Upper lobe of left lung (tissue), 6 donors: ENCODE results near the gene MOB3B. TPM values are rescaled to one million over a fixed set of nuclear protein-coding genes. Genes with fewer than 3 reads are reported as not detected.

Experiments used
- ATAC-seq, 2 donors: fragments of 200-7000 bp; cut with Tn5 transposase; one replicate each; pipeline ENCODE4 v1.9.1; 2022; ENCODE audit warnings: mild to moderate bottlenecking in 2 of 2, moderate library complexity in 2 of 2; ENCODE audit not compliant: low FRiP score in 2 of 2
- DNase-seq, 2 donors: peaks; one replicate each; pipeline ENCODE4 v3.0.0-alpha.2; 2019 to 2020
- H3K27ac ChIP-seq, 4 donors: fragments of 200-600 bp; sonication (generic); one replicate each; pipeline ENCODE4 v1.5.1; 2016 to 2019
- H3K27me3 ChIP-seq, 4 donors: fragments of 200-600 bp; sonication (generic); one replicate each; pipeline ENCODE4 v1.5.1; 2017 to 2019
- H3K36me3 ChIP-seq, 4 donors: fragments of 200-600 bp; sonication (generic); one replicate each; pipeline ENCODE4 v1.5.1; 2016 to 2019
- H3K4me1 ChIP-seq, 4 donors: fragments of 200-600 bp; sonication (generic); one replicate each; pipeline ENCODE4 v1.5.1; 2018 to 2019
- H3K4me3 ChIP-seq, 4 donors: fragments of 200-600 bp; sonication (generic); one replicate each; pipeline ENCODE4 v1.5.1; 2017 to 2019; ENCODE audit warnings: mild to moderate bottlenecking in 2 of 4, moderate library complexity in 1 of 4
- H3K9me3 ChIP-seq, 4 donors: fragments of 200-600 bp; sonication (generic); one replicate each; pipeline ENCODE4 v1.5.1; 2018 to 2019
- EP300 ChIP-seq, 4 donors: sonication (generic); formaldehyde crosslinking; IDR thresholded peaks; one replicate each; pipeline ENCODE4 v1.5.1; 2017; ENCODE audit warnings: antibody characterized with exemption in 4 of 4, control low read depth in 2 of 4
- POLR2A ChIP-seq, 4 donors: fragments of 450-650 bp; IDR thresholded peaks; one replicate each; pipeline ENCODE4 v1.5.1; 2016 to 2017; ENCODE audit warnings: antibody characterized with exemption in 4 of 4, mild to moderate bottlenecking in 2 of 4
- POLR2AphosphoS5 ChIP-seq, 2 donors: sonication (generic); formaldehyde crosslinking; IDR thresholded peaks; one replicate each; pipeline ENCODE4 v1.5.1; 2017; ENCODE audit warnings: antibody characterized with exemption in 2 of 2
- WGBS, 2 donors: methylation state at CpG; one replicate each; pipeline ENCODE4 v1.1.5; 2017 to 2018; 5-methylcytosine and 5-hydroxymethylcytosine counted together
- total RNA-seq, 6 donors: library from RNA; depleted of rRNA in 4 of 6; stranded (reverse); fragments of >200 nt in 4 of 6; gene quantifications; one replicate each; pipeline versions ENCODE4 v1.1.0 to v1.2.1, GENCODE V29; 2016 to 2021
- TF ChIP-seq, protein P1 (sequence below), 6 experiments: fragments of 450-650 bp in 4 of 6; fragments of 200-600 bp in 2 of 6; sonication (generic) in 2 of 6; IDR thresholded peaks; one replicate each; pipeline ENCODE4 v1.5.1; 2016 to 2019; ENCODE audit warnings: antibody characterized with exemption in 6 of 6
- donor health status: DM: no; HTN: no; CAD: no; lungs with moderate emphysema.
- donor health status: DM: no; HTN: yes; CAD: no; lungs with severe emphysema.

The MOB3B gene
- total RNA-seq, 6 donors from 2014 or later: 4.2 to 20.7 (median 8.3) TPM

DNA sequence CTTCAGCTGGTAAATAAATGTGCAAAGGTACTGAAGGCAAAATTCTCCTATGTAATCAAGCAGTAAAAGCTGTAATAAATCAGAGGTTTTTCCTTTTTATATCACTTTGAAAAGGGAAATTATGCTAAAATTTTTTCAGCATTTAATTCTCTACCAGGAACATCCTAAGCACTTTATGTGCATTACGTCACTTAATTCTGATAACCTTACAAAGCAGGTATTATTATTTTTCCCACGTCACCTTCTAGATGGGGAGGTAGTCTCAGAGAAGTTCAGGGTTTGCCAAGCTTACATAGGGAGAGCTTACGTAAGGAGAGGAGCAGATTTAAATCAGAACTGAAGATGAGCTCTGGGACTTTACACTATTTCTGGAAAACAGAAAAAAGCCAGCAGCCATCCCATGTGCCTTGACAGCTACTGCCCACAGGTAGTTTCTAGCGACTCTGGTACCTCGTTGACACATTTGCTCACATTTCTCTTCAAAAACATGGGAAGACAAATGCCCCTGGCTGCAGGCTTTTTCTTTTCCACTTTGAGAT is 84.5 kb downstream of the MOB3B start:
- no peak overlapping the region for H3K27ac ChIP-seq
- WGBS, 2 donors: 88 to 95% methylated on average over 5 of the region's 5 CpGs
- no peak for TF ChIP-seq POLR2A (IDR thresholded peaks at IDR 0.05)
- TF ChIP-seq, protein P1, sequence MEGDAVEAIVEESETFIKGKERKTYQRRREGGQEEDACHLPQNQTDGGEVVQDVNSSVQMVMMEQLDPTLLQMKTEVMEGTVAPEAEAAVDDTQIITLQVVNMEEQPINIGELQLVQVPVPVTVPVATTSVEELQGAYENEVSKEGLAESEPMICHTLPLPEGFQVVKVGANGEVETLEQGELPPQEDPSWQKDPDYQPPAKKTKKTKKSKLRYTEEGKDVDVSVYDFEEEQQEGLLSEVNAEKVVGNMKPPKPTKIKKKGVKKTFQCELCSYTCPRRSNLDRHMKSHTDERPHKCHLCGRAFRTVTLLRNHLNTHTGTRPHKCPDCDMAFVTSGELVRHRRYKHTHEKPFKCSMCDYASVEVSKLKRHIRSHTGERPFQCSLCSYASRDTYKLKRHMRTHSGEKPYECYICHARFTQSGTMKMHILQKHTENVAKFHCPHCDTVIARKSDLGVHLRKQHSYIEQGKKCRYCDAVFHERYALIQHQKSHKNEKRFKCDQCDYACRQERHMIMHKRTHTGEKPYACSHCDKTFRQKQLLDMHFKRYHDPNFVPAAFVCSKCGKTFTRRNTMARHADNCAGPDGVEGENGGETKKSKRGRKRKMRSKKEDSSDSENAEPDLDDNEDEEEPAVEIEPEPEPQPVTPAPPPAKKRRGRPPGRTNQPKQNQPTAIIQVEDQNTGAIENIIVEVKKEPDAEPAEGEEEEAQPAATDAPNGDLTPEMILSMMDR (IDR thresholded peaks at IDR 0.05): no peak
- TF ChIP-seq EP300 (IDR thresholded peaks at IDR 0.05): no peak
- TF ChIP-seq POLR2AphosphoS5 (IDR thresholded peaks at IDR 0.05): no peak
- no peak overlapping the region for H3K4me3 ChIP-seq
- DNase-seq (no peak), ATAC-seq (no peak)
- no peaks in the 10 kb centered on the region for H3K9me3 ChIP-seq
- no peaks in the 10 kb centered on the region for H3K4me1 ChIP-seq
- no peaks in the 10 kb centered on the region for H3K27me3 ChIP-seq
- no peaks in the 10 kb centered on the region for H3K36me3 ChIP-seq

DNA sequence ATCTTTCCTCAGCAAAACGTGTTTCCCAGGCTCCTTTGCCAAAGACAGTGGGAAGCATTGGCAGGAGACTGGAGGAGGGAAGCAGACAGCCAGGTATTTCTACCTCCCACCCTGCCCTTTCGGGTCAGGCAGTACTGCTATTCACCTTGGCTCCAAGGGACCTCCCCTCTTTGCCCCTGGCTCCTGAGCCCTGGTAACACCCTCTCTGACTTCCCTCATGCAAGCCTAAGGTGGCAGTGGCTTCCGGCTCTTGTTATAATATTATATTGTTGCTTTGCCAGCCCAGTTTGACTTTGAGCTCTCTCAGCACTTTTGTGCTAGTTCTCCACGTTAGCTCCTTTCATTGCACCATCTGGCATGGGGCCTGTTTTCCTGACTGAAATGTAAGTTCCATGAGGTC is 87.2 kb downstream of the MOB3B start:
- TF ChIP-seq, protein P1 (IDR thresholded peaks at IDR 0.05): no peak
- no peak for TF ChIP-seq EP300 (IDR thresholded peaks at IDR 0.05)
- no peak for TF ChIP-seq POLR2AphosphoS5 (IDR thresholded peaks at IDR 0.05)
- no peak for TF ChIP-seq POLR2A (IDR thresholded peaks at IDR 0.05)
- no peaks in the 10 kb centered on the region for H3K36me3 ChIP-seq
- H3K9me3 ChIP-seq: no peaks in the 10 kb centered on the region
- WGBS, 2 donors: 74 to 87% methylated on average over 4 of the region's 4 CpGs
- H3K4me1 ChIP-seq: no peaks in the 10 kb centered on the region
- H3K27ac ChIP-seq: no peak overlapping the region
- DNase-seq: no peak
- no peak for ATAC-seq
- H3K27me3 ChIP-seq: no peaks in the 10 kb centered on the region
- H3K4me3 ChIP-seq: no peak overlapping the region

DNA sequence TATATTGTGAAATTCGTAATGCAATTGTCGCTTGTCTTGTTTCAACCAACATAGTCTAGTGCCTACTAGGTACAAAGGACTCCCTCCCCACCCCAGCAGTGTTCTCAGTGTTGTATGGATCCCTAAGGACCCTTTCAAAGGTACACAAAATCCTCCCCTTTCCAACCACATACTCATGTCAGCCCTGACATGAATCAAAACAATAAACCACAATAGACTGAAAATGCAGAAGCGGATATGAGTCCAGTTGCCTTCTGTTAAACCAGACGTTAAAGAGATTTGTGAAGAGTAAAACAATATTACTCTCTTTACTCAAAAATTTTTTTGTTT is 87.9 kb downstream of the MOB3B start:
- Histone ChIP-seq H3K9me3 (no peaks in the 10 kb centered on the region), H3K4me1 (no peaks in the 10 kb centered on the region), H3K36me3 (no peaks in the 10 kb centered on the region), H3K27me3 (no peaks in the 10 kb centered on the region), H3K4me3 (no peak overlapping the region), H3K27ac (no peak overlapping the region)
- ATAC-seq (no peak), DNase-seq (no peak)
- TF ChIP-seq, protein P1 (IDR thresholded peaks at IDR 0.05): no peak
- TF ChIP-seq POLR2A (IDR thresholded peaks at IDR 0.05) (no peak), POLR2AphosphoS5 (IDR thresholded peaks at IDR 0.05) (no peak), EP300 (IDR thresholded peaks at IDR 0.05) (no peak)
- 79 to 90% methylated on average over 4 of the region's 4 CpGs for WGBS, 2 donors

DNA sequence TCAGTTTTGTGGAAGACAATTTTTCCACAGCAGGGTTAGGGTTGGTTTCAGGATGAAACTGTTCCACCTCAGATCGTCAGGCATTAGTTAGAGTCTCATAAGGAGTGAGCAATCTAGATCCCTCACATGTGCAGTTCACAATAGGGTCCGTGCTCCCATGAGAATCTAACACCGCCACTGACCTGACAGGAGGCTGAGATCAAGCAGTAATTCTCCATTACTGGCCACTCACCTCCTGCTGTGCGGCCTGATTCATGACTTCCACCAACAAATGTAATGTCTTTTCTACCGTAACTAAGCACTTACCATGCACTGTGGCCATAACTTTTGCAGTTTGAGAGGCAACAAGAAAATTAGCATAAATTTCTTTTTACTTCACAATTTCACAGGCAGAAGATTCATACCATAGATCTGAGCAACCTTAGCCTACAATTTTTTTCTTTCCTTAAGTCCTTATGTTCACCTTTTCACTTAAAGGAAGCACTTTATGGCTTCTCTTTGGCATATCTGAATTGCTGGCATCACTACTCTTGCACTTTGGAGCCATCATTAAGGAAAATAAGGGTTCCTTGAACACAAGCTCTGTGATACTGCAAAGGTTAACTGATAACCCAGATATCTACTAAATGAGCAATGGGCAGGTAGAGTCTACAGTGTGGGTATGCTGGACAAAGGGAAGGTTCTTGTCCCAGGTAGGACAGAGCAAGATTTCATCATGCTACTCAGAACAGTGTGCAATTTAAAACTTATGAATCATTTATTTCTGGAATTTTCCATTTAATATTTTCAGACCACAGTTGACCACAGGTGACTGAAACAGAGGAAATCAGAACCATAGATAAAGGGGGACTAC is 88.5 kb downstream of the MOB3B start:
- no peaks in the 10 kb centered on the region for H3K4me1 ChIP-seq
- no peaks in the 10 kb centered on the region for H3K27me3 ChIP-seq
- 94 to 96% methylated on average over 5 of the region's 5 CpGs for WGBS, 2 donors
- H3K4me3 ChIP-seq: no peak overlapping the region
- H3K9me3 ChIP-seq: no peaks in the 10 kb centered on the region
- TF ChIP-seq EP300 (IDR thresholded peaks at IDR 0.05): no peak
- TF ChIP-seq POLR2A (IDR thresholded peaks at IDR 0.05): no peak
- TF ChIP-seq, protein P1 (IDR thresholded peaks at IDR 0.05): no peak
- TF ChIP-seq POLR2AphosphoS5 (IDR thresholded peaks at IDR 0.05): no peak
- no peak overlapping the region for H3K27ac ChIP-seq
- no peak for DNase-seq
- ATAC-seq: no peak
- no peaks in the 10 kb centered on the region for H3K36me3 ChIP-seq
